ENCODE measurements around the gene NRCAM. TPM values are rescaled to one million over a fixed set of nuclear protein-coding genes. Genes with fewer than 3 reads are reported as not detected.

Gene NRCAM
- total RNA-seq, 4 donors from 2014 or later = 1.1 to 6.1 (median 4.0) TPM

DNA sequence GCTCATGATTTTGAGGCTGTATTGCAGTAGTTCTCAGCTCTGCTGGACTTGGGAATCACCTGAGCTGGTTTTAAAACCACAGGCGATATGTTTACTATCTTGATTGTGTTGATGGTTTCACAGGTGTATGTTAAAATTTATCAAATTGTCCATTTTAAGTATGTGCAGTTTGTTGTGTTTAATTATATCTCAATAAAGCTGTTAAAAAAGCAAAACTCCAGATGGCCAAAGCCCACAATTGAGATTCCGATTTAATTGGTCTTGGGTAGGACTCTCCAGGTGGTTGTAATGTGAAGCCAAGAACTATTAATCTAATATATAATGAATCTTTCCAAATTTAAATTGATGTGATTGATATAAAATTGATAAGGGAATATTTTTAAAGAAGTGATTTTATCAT is 48.6 kb downstream of the NRCAM start:
- no peak for TF ChIP-seq POLR2A (IDR thresholded peaks at IDR 0.05)
- TF ChIP-seq, protein P1, sequence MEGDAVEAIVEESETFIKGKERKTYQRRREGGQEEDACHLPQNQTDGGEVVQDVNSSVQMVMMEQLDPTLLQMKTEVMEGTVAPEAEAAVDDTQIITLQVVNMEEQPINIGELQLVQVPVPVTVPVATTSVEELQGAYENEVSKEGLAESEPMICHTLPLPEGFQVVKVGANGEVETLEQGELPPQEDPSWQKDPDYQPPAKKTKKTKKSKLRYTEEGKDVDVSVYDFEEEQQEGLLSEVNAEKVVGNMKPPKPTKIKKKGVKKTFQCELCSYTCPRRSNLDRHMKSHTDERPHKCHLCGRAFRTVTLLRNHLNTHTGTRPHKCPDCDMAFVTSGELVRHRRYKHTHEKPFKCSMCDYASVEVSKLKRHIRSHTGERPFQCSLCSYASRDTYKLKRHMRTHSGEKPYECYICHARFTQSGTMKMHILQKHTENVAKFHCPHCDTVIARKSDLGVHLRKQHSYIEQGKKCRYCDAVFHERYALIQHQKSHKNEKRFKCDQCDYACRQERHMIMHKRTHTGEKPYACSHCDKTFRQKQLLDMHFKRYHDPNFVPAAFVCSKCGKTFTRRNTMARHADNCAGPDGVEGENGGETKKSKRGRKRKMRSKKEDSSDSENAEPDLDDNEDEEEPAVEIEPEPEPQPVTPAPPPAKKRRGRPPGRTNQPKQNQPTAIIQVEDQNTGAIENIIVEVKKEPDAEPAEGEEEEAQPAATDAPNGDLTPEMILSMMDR (IDR thresholded peaks at IDR 0.05) = no peak
- intact Hi-C loops (cut with DNase I; ENCODE audit: low total_unique reads) = no loop called here
- H3K4me3 ChIP-seq (ENCODE audit: low read depth, poor library complexity, severe bottlenecking) = no peak overlapping the region
- no peak for DNase-seq (ENCODE audit: low spot score in 2 of 2)
- 85% methylated on average over 2 of the region's 2 CpGs for WGBS, 2 donors

DNA sequence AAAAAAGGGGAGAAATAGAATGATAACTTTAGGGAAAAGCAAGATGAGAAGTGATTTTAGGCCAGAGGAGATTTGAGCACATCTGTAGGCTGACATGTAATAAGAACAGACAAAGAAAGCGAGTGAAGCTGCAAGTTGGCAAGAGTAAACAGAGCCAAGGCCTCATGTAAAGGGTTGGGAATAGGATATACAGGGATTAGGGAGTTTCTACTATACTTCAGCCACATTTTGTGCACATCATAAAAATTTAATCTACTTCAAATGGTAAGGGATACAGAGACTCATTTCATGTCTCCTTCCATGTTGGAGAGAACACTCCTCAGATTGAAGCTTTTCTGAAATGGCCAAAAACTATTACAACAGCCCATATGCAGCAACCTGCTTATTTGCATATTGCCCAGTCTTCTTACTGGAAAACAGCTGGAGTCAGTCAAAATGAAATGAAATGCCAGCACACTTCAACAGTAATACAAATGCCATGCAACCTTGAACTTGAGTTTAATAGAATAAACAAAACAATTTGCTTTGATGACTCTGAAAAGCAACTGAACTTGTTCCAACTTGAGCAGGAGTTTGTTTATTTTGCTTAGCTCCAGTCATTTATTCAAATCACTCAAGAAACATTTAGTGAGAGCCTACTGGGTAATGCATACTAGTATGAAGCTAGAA is 49.9 kb downstream of the NRCAM start:
- TF ChIP-seq, protein P1 (IDR thresholded peaks at IDR 0.05) = no peak
- TF ChIP-seq POLR2A (IDR thresholded peaks at IDR 0.05) = no peak
- no peak overlapping the region for H3K4me3 ChIP-seq (ENCODE audit: low read depth, poor library complexity, severe bottlenecking)
- WGBS, 2 donors = 80 to 87% methylated on average over 1 of the region's 1 CpG
- intact Hi-C loops (cut with DNase I; ENCODE audit: low total_unique reads) = no loop called here
- no peak for DNase-seq (ENCODE audit: low spot score in 2 of 2)

DNA sequence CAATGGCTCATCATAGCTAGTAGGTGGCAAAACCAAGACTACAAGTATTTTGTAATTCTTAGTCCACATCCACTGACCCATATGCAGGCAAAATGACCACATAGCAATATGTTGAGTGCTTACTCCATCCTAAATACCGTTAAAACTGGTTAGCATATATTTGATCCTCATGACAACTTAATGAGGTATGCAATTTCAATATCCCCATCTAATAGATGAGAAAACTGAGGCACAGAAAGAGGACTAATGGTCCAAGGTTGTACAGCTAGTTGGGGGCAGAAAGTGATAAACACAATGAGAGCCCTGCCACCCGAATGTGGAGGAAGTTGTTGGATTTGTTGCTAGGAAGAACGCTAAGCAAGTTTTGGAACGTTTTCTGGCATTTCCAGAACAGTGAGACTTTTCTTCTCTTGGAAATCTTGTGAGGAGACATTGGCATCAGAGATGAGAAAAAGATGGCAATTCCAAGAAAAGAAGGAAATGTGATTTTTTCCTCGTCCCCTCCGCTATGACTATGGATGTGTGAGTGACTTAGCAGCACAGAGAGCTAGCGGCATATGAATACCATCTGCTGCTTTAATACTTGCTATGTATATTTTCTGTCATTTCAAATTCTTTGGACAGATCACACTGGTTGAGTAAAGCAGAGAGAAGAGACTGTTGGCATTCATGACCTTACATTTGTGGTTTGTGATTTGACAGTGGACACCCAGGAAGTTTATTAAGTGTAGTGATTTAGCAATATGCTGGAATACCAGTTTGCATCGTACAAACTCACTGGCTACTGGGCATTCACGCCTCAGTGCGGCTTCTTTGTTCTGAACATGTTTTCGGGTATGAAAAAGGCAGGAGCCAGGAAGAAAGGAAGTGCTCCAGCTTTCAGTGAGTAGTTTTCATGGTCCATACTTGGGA is 51.5 kb downstream of the NRCAM start:
- H3K4me3 ChIP-seq (ENCODE audit: low read depth, poor library complexity, severe bottlenecking) = no peak overlapping the region
- TF ChIP-seq, protein P1 (IDR thresholded peaks at IDR 0.05) = no peak
- no peak for TF ChIP-seq POLR2A (IDR thresholded peaks at IDR 0.05)
- intact Hi-C loops (cut with DNase I; ENCODE audit: low total_unique reads) = no loop called here
- DNase-seq (ENCODE audit: low spot score in 2 of 2) = no peak
- 68 to 72% methylated on average over 11 of the region's 11 CpGs for WGBS, 2 donors

DNA sequence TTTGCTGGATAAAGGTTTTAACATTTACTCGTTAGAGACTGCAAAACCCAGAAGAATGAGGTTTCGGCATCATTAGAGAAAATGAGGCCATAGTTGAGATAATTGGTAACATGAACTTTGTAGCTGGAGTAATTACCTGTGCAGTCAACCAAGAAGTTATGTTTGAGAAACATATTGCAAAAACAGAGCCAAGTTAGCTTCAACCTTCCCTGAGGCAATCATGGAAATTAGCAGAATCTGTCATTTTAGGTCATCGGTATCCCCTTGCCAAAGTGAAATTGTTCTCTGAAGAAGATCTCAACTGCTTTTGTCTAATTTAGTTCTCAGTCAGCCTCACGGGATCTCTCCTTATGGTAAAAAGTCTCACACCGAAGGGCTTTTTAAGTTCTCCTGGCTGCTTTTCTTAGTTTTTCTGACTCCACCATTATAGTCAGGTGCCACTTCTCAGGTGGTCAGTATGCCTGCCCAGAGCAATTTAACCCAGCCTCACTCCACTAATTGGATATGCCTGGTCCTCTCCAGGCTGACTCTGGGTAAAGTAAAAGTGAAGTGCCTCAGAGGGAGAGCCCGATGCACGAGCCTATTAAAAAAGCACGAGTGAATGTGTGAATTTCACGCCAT is 52.5 kb downstream of the NRCAM start:
- DNase-seq (ENCODE audit: low spot score in 2 of 2) = no peak

DNA sequence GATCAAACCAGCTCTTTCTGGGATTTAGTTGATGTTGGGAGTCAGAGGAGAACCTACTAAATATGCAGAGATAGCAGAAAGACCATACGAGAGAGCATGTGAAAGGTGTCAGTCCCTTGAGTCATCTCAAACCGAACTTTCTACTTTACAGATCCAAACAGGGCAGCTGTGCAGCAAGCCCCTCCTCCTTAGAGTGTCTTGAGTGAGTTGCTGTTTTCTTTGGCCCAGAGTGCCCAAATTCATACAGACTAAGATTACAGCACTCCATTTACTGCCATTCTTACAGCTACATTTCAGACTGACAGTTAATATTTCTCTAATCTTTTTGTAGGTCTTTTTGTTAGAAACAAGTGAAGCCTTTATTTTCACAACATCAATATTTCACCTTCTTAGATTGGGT is 53.4 kb downstream of the NRCAM start:
- WGBS, 2 donors = 17 to 29% methylated on average over 2 of the region's 2 CpGs

More for the DNA sequence above, 52.5 kb downstream of the NRCAM start:
- H3K4me3 ChIP-seq (ENCODE audit: low read depth, poor library complexity, severe bottlenecking) = no peak overlapping the region
- intact Hi-C loops (cut with DNase I; ENCODE audit: low total_unique reads) = no loop called here
- TF ChIP-seq, protein P1 (IDR thresholded peaks at IDR 0.05) = no peak
- 73 to 79% methylated on average over 9 of the region's 9 CpGs for WGBS, 2 donors

More for the DNA sequence above, 53.4 kb downstream of the NRCAM start:
- no peak for TF ChIP-seq POLR2A (IDR thresholded peaks at IDR 0.05)
- TF ChIP-seq, protein P1 (IDR thresholded peaks at IDR 0.05) = no peak
- DNase-seq (ENCODE audit: low spot score in 2 of 2) = no peak
- intact Hi-C loops (cut with DNase I; ENCODE audit: low total_unique reads) = no loop called here
- H3K4me3 ChIP-seq (ENCODE audit: low read depth, poor library complexity, severe bottlenecking) = no peak overlapping the region

Data from lower leg skin (tissue), 4 donors.